A549 (cell line): ENCODE measurements around the gene QARS1. TPM values are rescaled to one million over a fixed set of nuclear protein-coding genes. Genes with fewer than 3 reads are reported as not detected.

Experiments
- ATAC-seq, 2 experiments: fragments of 200-7000 bp in 1 of 2; fragments of >200 bp in 1 of 2; cut with Nextera tagmentation in 1 of 2; cut with Tn5 transposase in 1 of 2; 3 replicates each; pipeline versions ENCODE4 v1.8.0 to v1.9.1; 2018 to 2020; ENCODE audit warnings: mild to moderate bottlenecking in 1 of 2, moderate library complexity in 1 of 2
- CTCF ChIA-PET: fragments of 300-600 bp; sonication (Branson Sonifier 250); formaldehyde crosslinking; extraction: SDS; loops from one replicate; lab custom pipeline; 2021; ENCODE audit warnings: antibody characterized with exemption, inconsistent platforms; lab: Yijun Ruan, JAX
- POLR2A ChIA-PET: fragments of 350-600 bp; formaldehyde crosslinking; extraction: SDS; loops from one replicate; lab custom pipeline; 2021; ENCODE audit warnings: antibody characterized with exemption, inconsistent platforms; lab: Yijun Ruan, JAX
- DNase-seq, 2 experiments: peaks; one replicate each; pipeline versions ENCODE4 v3.0.0 to v3.0.0-alpha.2; 2011 to 2016; ENCODE audit warnings: low read depth in 1 of 2, low spot score in 1 of 2
- FAIRE-seq: peaks from 2 replicates; lab custom pipeline; 2011; peaks lifted over from hg19 to GRCh38; lab: Jason Lieb, UNC
- H3K27ac ChIP-seq, 2 experiments: fragments of >200 bp; sonication (Bioruptor Twin); formaldehyde crosslinking; 3 replicates each; pipeline ENCODE4 v1.5.1; 2016 to 2017
- H3K4me1 ChIP-seq: fragments of >200 bp; sonication (Bioruptor Twin); formaldehyde crosslinking; 3 replicates; pipeline ENCODE4 v1.6.1; 2016
- H3K4me2 ChIP-seq: fragments of >200 bp; sonication (Bioruptor Twin); formaldehyde crosslinking; 3 replicates; pipeline ENCODE4 v1.6.1; 2016
- H3K4me3 ChIP-seq: fragments of >200 bp; sonication (Bioruptor Twin); formaldehyde crosslinking; 3 replicates; pipeline ENCODE4 v1.5.1; 2016
- H3K9me3 ChIP-seq: fragments of >200 bp; sonication (Bioruptor Twin); formaldehyde crosslinking; 3 replicates; pipeline ENCODE4 v1.6.1; 2016
- BHLHE40 ChIP-seq: IDR thresholded peaks from 2 replicates; pipeline ENCODE4 v1.6.1; 2012; ENCODE audit warnings: low read depth, low read length, inconsistent platforms
- CBX2 ChIP-seq: fragments of 200-600 bp; sonication (generic); IDR thresholded peaks from 2 replicates; pipeline ENCODE4 v1.6.1; 2016; ENCODE audit warnings: low read depth, mild to moderate bottlenecking, borderline replicate concordance
- CTCF ChIP-seq: fragments of >200 bp; sonication (Bioruptor Twin); formaldehyde crosslinking; IDR thresholded peaks from 3 replicates; pipeline ENCODE4 v1.5.1; 2016
- EHF ChIP-seq: fragments of 250-450 bp; sonication (Bioruptor Pico); IDR thresholded peaks from 2 replicates; pipeline ENCODE4 v1.5.0; 2020; ENCODE audit warnings: mild to moderate bottlenecking
- EHMT2 ChIP-seq: fragments of 200-600 bp; sonication (generic); IDR thresholded peaks from 2 replicates; pipeline ENCODE4 v1.6.1; 2016; ENCODE audit warnings: antibody characterized with exemption, low read depth, mild to moderate bottlenecking, moderate library complexity
- EP300 ChIP-seq, 2 experiments: fragments of >200 bp; sonication (Bioruptor Twin); formaldehyde crosslinking; IDR thresholded peaks; 2 replicates in 1 of 2; 3 replicates in 1 of 2; pipeline ENCODE4 v1.6.1; 2016 to 2017
- ESRRA ChIP-seq: fragments of 150-350 bp; IDR thresholded peaks from 2 replicates; pipeline ENCODE4 v1.6.1; 2014; ENCODE audit warnings: mild to moderate bottlenecking, low read length, borderline replicate concordance
- FOSB ChIP-seq: fragments of 250-450 bp; sonication (Bioruptor Pico); IDR thresholded peaks from 2 replicates; pipeline ENCODE4 v1.5.0; 2020; ENCODE audit warnings: mild to moderate bottlenecking, moderate library complexity
- GATA3 ChIP-seq: IDR thresholded peaks from 2 replicates; pipeline ENCODE4 v1.6.1; 2012; ENCODE audit warnings: borderline replicate concordance
- HOXB13 ChIP-seq: fragments of 250-450 bp; sonication (Bioruptor Pico); IDR thresholded peaks from 2 replicates; pipeline ENCODE4 v1.5.0; 2020; ENCODE audit warnings: low read depth, mild to moderate bottlenecking, moderate library complexity
- JUN ChIP-seq, 2 experiments: fragments of >200 bp; sonication (Bioruptor Twin); formaldehyde crosslinking; IDR thresholded peaks; 2 replicates in 1 of 2; 3 replicates in 1 of 2; pipeline ENCODE4 v1.6.1; 2016 to 2017
- JUNB ChIP-seq: fragments of >200 bp; sonication (Bioruptor Twin); formaldehyde crosslinking; IDR thresholded peaks from 2 replicates; pipeline ENCODE4 v1.6.1; 2016
- MAX ChIP-seq: IDR thresholded peaks from 2 replicates; pipeline ENCODE4 v1.6.1; 2012
- MAZ ChIP-seq: fragments of 150-350 bp; IDR thresholded peaks from 2 replicates; pipeline ENCODE4 v1.6.1; 2014; ENCODE audit warnings: antibody characterized with exemption, low read depth, low read length, borderline replicate concordance
- PHF8 ChIP-seq: fragments of 200-600 bp; sonication (generic); IDR thresholded peaks from 2 replicates; pipeline ENCODE4 v1.6.1; 2016; ENCODE audit warnings: low read depth, mild to moderate bottlenecking, antibody characterized with exemption, moderate library complexity, borderline replicate concordance
- POLR2A ChIP-seq: IDR thresholded peaks from 2 replicates; pipeline ENCODE4 v1.6.1; 2012; ENCODE audit warnings: mild to moderate bottlenecking, low read length
- WGBS: methylation state at CpG from one replicate; pipeline ENCODE4 v1.1.6; 2017; ENCODE audit errors: missing lambda C conversion rate; 5-methylcytosine and 5-hydroxymethylcytosine counted together
- polyA plus RNA-seq, 4 experiments: library from polyadenylated mRNA; depleted of rRNA in 3 of 4; stranded (reverse); fragments of >200 nt; fragmentation: RNase III in 1 of 4; extraction: RNeasy Plus Mini Kit Qiagen cat#74134 plus additional on column Dnase treatment in 1 of 4; gene quantifications; 2 replicates in 3 of 4; 3 replicates in 1 of 4; pipeline ENCODE4 v1.2.3, GENCODE V29; 2011 to 2017
- TF ChIP-seq, protein P1 (sequence below): IDR thresholded peaks from 2 replicates; pipeline ENCODE4 v1.6.1; 2012; ENCODE audit warnings: low read depth, borderline replicate concordance
- TF ChIP-seq, protein P2 (sequence below): fragments of >200 bp; sonication (Bioruptor Twin); formaldehyde crosslinking; IDR thresholded peaks from 2 replicates; pipeline ENCODE4 v1.6.1; 2016

QARS1 gene
- polyA plus RNA-seq, 2 of the 4 experiments (the other 2 are of a cell fraction), result 118 to 164 TPM

GRCh38 chr3:49132437-49133225 lies 28.1 kb upstream of the QARS1 start, which contains the start of gene LAMB2:
LAMB2 (minus strand) TSS chr3:49133050; CDS start chr3:49132867, 183 bp downstream.
- DNase-seq, result peak; percentile 67 to 69
- TF ChIP-seq, protein P1, sequence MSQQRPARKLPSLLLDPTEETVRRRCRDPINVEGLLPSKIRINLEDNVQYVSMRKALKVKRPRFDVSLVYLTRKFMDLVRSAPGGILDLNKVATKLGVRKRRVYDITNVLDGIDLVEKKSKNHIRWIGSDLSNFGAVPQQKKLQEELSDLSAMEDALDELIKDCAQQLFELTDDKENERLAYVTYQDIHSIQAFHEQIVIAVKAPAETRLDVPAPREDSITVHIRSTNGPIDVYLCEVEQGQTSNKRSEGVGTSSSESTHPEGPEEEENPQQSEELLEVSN, result peak; percentile 36; the same call in 1 of the 2 replicates
- peak; percentile 16; the same call in 1 of the 3 replicates for TF ChIP-seq CTCF
- TF ChIP-seq PHF8, result 0 out of 2 replicates have a peak, but pooled peaks have one; percentile 24
- TF ChIP-seq CBX2, result no peak
- TF ChIP-seq MAZ, result no peak
- TF ChIP-seq ESRRA, result no peak
- TF ChIP-seq, protein P2, sequence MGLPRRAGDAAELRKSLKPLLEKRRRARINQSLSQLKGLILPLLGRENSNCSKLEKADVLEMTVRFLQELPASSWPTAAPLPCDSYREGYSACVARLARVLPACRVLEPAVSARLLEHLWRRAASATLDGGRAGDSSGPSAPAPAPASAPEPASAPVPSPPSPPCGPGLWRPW, result no peak
- no peak for TF ChIP-seq FOSB
- TF ChIP-seq MAX, result peak; percentile 27; the same call in 1 of the 2 replicates
- TF ChIP-seq POLR2A, result peak; percentile 29; the same call in 1 of the 2 replicates
- POLR2A ChIA-PET, result interaction anchor here (1.0 to 2.2 kb wide), 5 partner anchors 12 to 279 kb away, joined by 3 to 26 read pairs (median 6); partner anchors contain the start of genes IMPDH2, NDUFAF3, QRICH1 and RHOA
- 6% methylated on average over 17 of the region's 28 CpGs for WGBS
- Histone ChIP-seq H3K9me3 (no peaks in the 10 kb centered on the region), H3K4me1 (peaks cover 18% of the 10 kb centered on the region), H3K27ac (peak within 1 kb of the TSS; percentile 99 to 100), H3K4me3 (peak within 1 kb of the TSS; percentile 80), H3K4me2 (peak within 1 kb of the TSS; percentile 97)
- CTCF ChIA-PET, result interaction anchor here (0.7 to 1.5 kb wide), 11 partner anchors 15 to 789 kb away, joined by 3 to 5 read pairs (median 3); partner anchors contain the start of gene QRICH1
- ATAC-seq, result peak; percentile 74 to 84
- FAIRE-seq, result no peak

DNA sequence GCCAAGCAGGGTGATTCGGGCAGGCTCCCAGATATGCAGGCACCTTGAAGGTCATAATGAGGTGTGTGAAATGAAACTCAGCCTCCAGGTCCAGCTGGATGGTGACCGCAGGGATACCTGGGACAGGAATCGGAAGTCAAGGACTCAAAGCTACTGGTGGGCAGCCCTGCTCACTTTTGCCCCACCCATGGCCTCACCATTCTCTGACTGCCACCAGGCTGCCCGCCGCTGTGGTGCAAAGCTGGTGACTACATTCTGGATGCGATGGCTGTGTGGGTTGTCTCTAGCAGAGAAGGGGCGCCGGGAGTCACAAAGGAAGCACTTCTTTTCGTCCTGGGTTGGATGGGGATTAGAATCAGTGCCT lies 27.5 kb upstream of the QARS1 start:
- peak overlapping the region; percentile 97 for H3K4me2 ChIP-seq
- 70% methylated on average over 4 of the region's 9 CpGs for WGBS
- POLR2A ChIA-PET, result interaction anchor here (1.5 to 2.2 kb wide), 4 partner anchors 11 to 110 kb away, joined by 4 to 12 read pairs (median 7); partner anchors contain the start of genes IMPDH2, NDUFAF3, QRICH1 and USP19
- CTCF ChIA-PET, result interaction anchor here (0.7 to 1.5 kb wide), 6 partner anchors 15 to 317 kb away, joined by 3 to 5 read pairs (median 4); partner anchors contain the start of gene QRICH1
- FAIRE-seq (no peak), DNase-seq (no peak)
- TF ChIP-seq EP300 (IDR thresholded peaks at IDR 0.05) (no peak), EHF (no peak), HOXB13 (CRISPR knock-in tag) (no peak), BHLHE40 (no peak), EHMT2 (no peak), JUNB (no peak)
- TF ChIP-seq, all 56 proteins: peak for 0
- Histone ChIP-seq H3K27ac (peak overlapping the region; percentile 99 to 100), H3K4me1 (peaks cover 18% of the 10 kb centered on the region), H3K4me3 (peak overlapping the region; percentile 80), H3K9me3 (no peaks in the 10 kb centered on the region)
- ATAC-seq, result no peak

GRCh38 chr3:49131576-49131975 lies 27.0 kb upstream of the QARS1 start:
- FAIRE-seq (no peak), ATAC-seq (no peak), DNase-seq (no peak)
- Histone ChIP-seq H3K27ac (peak overlapping the region; percentile 99 to 100; a peak in 4 of 6 replicates), H3K4me2 (peak overlapping the region; percentile 97), H3K4me3 (peak overlapping the region; percentile 80), H3K9me3 (no peaks in the 10 kb centered on the region), H3K4me1 (peaks cover 18% of the 10 kb centered on the region)
- TF ChIP-seq GATA3, result no peak
- TF ChIP-seq, protein P1, result no peak
- no peak for TF ChIP-seq JUN (IDR thresholded peaks at IDR 0.05)
- no peak for TF ChIP-seq EP300 (IDR thresholded peaks at IDR 0.05)
- ChIA-PET POLR2A (interaction anchor here (2.1 kb wide), 1 partner anchor 11 kb away, joined by 8 read pairs; the partner anchor contains the start of gene USP19), CTCF (interaction anchor here (0.6 to 1.5 kb wide), 4 partner anchors 37 to 542 kb away, joined by 3 to 5 read pairs (median 4); partner anchors contain the start of gene QRICH1)
- WGBS, result 93% methylated on average over 3 of the region's 6 CpGs
